Karpas-422 (cell line): ENCODE data around the gene NTM. TPM values are rescaled to one million over a fixed set of nuclear protein-coding genes. Genes with fewer than 3 reads are reported as not detected.

Source experiments
- DNase-seq: peaks from one replicate; pipeline ENCODE4 v3.0.0-alpha.2; 2015
- H2AFZ ChIP-seq: fragments of 200-600 bp; sonication (generic); 2 replicates; pipeline ENCODE4 v1.6.1; 2014; ENCODE audit warnings: antibody characterized with exemption, low read length, mixed read lengths
- H3K27ac ChIP-seq: fragments of 200-600 bp; sonication (generic); 2 replicates; pipeline ENCODE4 v1.5.1; 2014; ENCODE audit warnings: mild to moderate bottlenecking, low read length, moderate library complexity
- H3K27me3 ChIP-seq: fragments of 200-600 bp; sonication (generic); 2 replicates; pipeline ENCODE4 v1.6.1; 2014; ENCODE audit warnings: low read length, mixed read lengths
- H3K36me3 ChIP-seq: fragments of 200-600 bp; sonication (generic); 2 replicates; pipeline ENCODE4 v1.6.1; 2014; ENCODE audit warnings: low read length, mixed read lengths; ENCODE audit not compliant: insufficient read depth
- H3K4me1 ChIP-seq: fragments of 200-600 bp; sonication (generic); 2 replicates; pipeline ENCODE4 v1.6.1; 2014; ENCODE audit warnings: mild to moderate bottlenecking, low read length, mixed read lengths
- H3K4me2 ChIP-seq: fragments of 200-600 bp; sonication (generic); 2 replicates; pipeline ENCODE4 v1.6.1; 2014; ENCODE audit warnings: low read length, low read depth, mild to moderate bottlenecking; ENCODE audit not compliant: poor library complexity, severe bottlenecking
- H3K4me3 ChIP-seq: fragments of 200-600 bp; sonication (generic); 2 replicates; pipeline ENCODE4 v1.5.1; 2014; ENCODE audit warnings: mild to moderate bottlenecking, antibody characterized with exemption, low read length, mixed read lengths
- H3K79me2 ChIP-seq: fragments of 200-600 bp; sonication (generic); 2 replicates; pipeline ENCODE4 v1.6.1; 2014; ENCODE audit warnings: mild to moderate bottlenecking, low read length, mixed read lengths
- H3K9ac ChIP-seq: fragments of 200-600 bp; sonication (generic); 2 replicates; pipeline ENCODE4 v1.6.0; 2014; ENCODE audit warnings: low read length
- H3K9me2 ChIP-seq: fragments of 200-600 bp; sonication (generic), shearing (Covaris generic); replicated peaks from 2 replicates; pipeline ENCODE4 v1.6.0; 2014; ENCODE audit warnings: mild to moderate bottlenecking, low read length, moderate library complexity; ENCODE audit not compliant: insufficient read depth
- H3K9me3 ChIP-seq: fragments of 300-700, 200-600 bp; sonication (generic); 2 replicates; pipeline ENCODE4 v1.6.1; 2014; ENCODE audit warnings: low read length, mixed read lengths
- H4K20me1 ChIP-seq: fragments of 200-600 bp; sonication (generic); 2 replicates; pipeline ENCODE4 v1.6.1; 2014; ENCODE audit warnings: mild to moderate bottlenecking, antibody characterized with exemption, low read length, low read depth; ENCODE audit not compliant: insufficient read depth
- total RNA-seq: library from RNA; depleted of rRNA; stranded (reverse); fragments of >200 nt; shearing (Covaris generic); gene quantifications from 2 replicates; pipeline ENCODE4 v1.2.3, GENCODE V29; 2014; ENCODE audit warnings: low replicate concordance

Gene NTM
- total RNA-seq, 1 experiment from 2014 or later, result not detected

DNA sequence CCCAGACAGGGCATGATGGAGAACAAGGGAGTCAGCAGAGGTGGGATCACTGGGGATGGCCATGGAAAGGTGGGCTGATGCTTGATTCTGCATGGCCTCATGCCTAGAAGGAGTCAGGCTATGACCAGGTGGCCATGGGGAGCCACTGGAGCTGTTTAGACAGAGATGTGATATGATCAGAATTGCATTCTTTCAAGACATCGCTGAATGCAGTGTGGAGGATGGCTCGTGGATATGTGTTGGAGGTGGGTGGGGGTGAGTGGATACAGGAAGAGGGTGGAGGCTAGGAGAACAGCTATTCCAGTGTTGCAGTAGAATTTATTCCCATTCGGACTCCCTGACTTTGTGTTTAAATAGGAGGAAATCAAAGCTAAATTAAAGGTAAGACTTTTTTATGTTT is 841.1 kb downstream of the NTM start:
- Histone ChIP-seq H3K36me3 (no peaks in the 10 kb centered on the region), H3K9me3 (no peaks in the 10 kb centered on the region), H3K27ac (no peak overlapping the region), H3K4me1 (no peaks in the 10 kb centered on the region), H3K79me2 (no peaks in the 10 kb centered on the region), H2AFZ (no peak overlapping the region), H3K9ac (no peak overlapping the region), H4K20me1 (no peaks in the 10 kb centered on the region), H3K4me3 (no peak overlapping the region), H3K4me2 (no peak overlapping the region), H3K9me2 (no peaks in the 10 kb centered on the region), H3K27me3 (no peaks in the 10 kb centered on the region)
- DNase-seq, result no peak

DNA sequence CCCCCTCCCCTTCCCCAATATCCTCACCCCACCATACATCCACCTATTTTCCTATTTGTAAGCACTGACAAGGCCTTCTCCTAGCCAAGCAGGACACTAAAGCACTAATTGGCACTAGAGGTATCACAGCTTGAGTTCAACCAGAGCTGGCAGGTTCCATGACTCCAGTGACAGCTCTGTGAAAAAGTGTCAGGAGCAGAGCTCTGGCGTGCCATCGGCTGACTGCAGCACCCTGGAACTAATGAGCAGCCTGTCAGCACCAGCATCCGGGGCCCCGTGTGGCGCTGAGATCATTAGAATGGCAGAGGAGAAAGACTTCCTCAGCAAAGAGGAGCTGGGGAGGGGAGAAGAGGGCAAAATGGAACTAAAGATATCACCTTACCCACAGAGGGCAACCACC is 847.4 kb downstream of the NTM start:
- Histone ChIP-seq H3K27ac (no peak overlapping the region), H3K79me2 (no peaks in the 10 kb centered on the region), H3K9ac (no peak overlapping the region), H3K9me2 (no peaks in the 10 kb centered on the region), H3K4me1 (no peaks in the 10 kb centered on the region), H3K27me3 (no peaks in the 10 kb centered on the region), H3K4me3 (no peak overlapping the region), H3K4me2 (no peak overlapping the region), H4K20me1 (no peaks in the 10 kb centered on the region), H2AFZ (no peak overlapping the region), H3K9me3 (no peaks in the 10 kb centered on the region), H3K36me3 (no peaks in the 10 kb centered on the region)
- no peak for DNase-seq

DNA sequence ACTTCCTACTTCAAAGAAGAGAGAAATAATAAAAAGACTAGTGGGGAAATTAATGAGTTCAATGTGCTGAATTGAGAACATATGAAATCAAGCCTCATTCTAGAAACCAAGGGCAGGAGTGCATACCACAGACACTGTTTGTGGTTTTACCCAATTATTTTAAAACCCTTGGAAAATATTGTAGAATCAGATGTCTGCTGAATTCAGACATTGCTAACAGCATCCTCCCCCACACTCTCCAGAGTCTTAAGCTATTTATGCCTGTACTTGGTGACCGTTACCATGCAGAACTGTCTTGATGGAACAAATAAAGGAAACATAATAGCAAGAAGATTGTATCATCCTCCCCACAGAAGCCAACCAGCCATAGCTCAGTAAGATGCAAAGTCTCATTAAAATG is 850.1 kb downstream of the NTM start:
- Histone ChIP-seq H3K79me2 (no peaks in the 10 kb centered on the region), H3K4me3 (no peak overlapping the region), H2AFZ (no peak overlapping the region), H3K4me2 (no peak overlapping the region), H3K9me3 (no peaks in the 10 kb centered on the region), H3K36me3 (no peaks in the 10 kb centered on the region), H4K20me1 (no peaks in the 10 kb centered on the region), H3K4me1 (no peaks in the 10 kb centered on the region), H3K9ac (no peak overlapping the region), H3K9me2 (no peaks in the 10 kb centered on the region), H3K27me3 (no peaks in the 10 kb centered on the region), H3K27ac (no peak overlapping the region)
- no peak for DNase-seq

DNA sequence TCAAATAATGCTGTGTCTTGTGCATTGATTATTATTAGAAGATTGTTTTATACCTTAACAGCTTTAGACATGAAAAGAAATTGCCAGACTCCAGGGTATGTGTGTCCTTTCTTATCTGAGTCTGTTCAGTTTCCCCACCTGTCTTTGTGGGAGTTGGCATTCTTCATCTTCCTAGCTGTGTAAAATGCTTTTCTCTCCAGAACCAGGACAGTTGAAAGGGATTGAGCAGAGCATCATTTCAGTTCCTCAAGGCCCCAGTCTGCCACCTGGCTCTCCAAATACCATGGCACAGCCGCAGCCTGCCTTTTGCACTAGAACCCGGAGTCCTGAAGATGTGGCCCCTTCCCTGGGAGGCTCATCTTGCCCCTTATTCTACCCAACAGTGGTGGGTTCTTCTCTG is 851.9 kb downstream of the NTM start:
- Histone ChIP-seq H3K9ac (no peak overlapping the region), H3K9me3 (no peaks in the 10 kb centered on the region), H3K4me1 (no peaks in the 10 kb centered on the region), H2AFZ (no peak overlapping the region), H3K4me2 (no peak overlapping the region), H3K27me3 (no peaks in the 10 kb centered on the region), H3K79me2 (no peaks in the 10 kb centered on the region), H3K9me2 (no peaks in the 10 kb centered on the region), H3K4me3 (no peak overlapping the region), H3K36me3 (no peaks in the 10 kb centered on the region), H3K27ac (no peak overlapping the region), H4K20me1 (no peaks in the 10 kb centered on the region)
- DNase-seq, result no peak

DNA sequence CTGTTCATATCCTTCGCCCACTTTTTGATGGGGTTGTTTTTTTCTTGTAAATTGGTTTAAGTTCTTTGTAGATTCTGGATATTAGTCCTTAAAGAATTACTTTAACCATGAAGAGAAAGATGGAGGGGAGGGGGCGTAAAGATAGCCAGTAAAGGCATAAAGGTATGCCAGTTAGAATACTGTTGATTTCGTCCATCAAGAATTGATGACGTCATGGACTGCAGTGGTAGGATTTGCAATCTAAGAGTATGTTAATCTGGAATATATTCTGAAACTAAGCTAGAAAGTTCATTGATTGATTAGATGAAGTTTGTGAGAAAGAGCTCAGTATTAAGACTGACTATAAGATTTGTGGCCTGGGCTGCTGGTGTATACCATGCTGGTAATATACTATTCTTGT is 856.1 kb downstream of the NTM start:
- no peak overlapping the region for H2AFZ ChIP-seq
- H3K4me1 ChIP-seq, result no peaks in the 10 kb centered on the region
- H3K27me3 ChIP-seq, result no peaks in the 10 kb centered on the region
- H4K20me1 ChIP-seq, result no peaks in the 10 kb centered on the region
- no peaks in the 10 kb centered on the region for H3K79me2 ChIP-seq
- H3K4me2 ChIP-seq, result no peak overlapping the region
- H3K9me3 ChIP-seq, result no peaks in the 10 kb centered on the region
- DNase-seq, result no peak
- H3K36me3 ChIP-seq, result no peaks in the 10 kb centered on the region
- H3K9me2 ChIP-seq, result no peaks in the 10 kb centered on the region
- no peak overlapping the region for H3K27ac ChIP-seq
- H3K9ac ChIP-seq, result no peak overlapping the region
- no peak overlapping the region for H3K4me3 ChIP-seq

DNA sequence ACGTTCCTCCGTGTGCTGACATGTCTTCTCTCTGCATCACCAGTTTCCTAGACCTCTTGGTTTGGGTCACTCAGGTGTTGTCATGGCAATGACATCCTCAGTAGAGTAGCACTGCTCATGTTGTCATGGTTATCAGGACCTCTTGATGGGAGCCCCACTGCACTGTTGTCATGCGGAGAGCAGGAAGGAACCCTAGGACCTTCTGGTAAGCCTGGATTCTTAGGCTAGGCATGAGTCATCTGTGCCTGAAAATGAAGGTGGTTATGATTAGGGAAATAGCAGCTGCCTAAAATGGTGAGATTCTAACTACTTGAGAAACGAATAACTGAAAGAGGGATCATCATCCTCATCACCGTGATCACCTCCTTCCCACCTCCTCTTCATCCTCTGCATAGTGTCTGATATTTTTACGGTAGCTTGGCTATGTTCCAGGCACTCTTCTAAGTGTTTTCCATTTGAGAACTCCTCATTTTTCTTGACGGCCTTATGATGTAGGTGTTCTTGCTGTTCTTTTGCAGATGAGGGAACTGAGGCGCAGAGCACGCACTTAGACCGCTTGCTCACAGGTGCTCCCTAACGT is 858.4 kb downstream of the NTM start:
- H4K20me1 ChIP-seq, result no peaks in the 10 kb centered on the region
- H3K4me2 ChIP-seq, result no peak overlapping the region
- H3K79me2 ChIP-seq, result no peaks in the 10 kb centered on the region
- no peaks in the 10 kb centered on the region for H3K9me2 ChIP-seq
- no peak overlapping the region for H3K9ac ChIP-seq
- H3K27ac ChIP-seq, result no peak overlapping the region
- no peak for DNase-seq
- H3K27me3 ChIP-seq, result no peaks in the 10 kb centered on the region
- no peaks in the 10 kb centered on the region for H3K36me3 ChIP-seq
- no peaks in the 10 kb centered on the region for H3K9me3 ChIP-seq
- no peak overlapping the region for H3K4me3 ChIP-seq
- no peak overlapping the region for H2AFZ ChIP-seq
- no peaks in the 10 kb centered on the region for H3K4me1 ChIP-seq

DNA sequence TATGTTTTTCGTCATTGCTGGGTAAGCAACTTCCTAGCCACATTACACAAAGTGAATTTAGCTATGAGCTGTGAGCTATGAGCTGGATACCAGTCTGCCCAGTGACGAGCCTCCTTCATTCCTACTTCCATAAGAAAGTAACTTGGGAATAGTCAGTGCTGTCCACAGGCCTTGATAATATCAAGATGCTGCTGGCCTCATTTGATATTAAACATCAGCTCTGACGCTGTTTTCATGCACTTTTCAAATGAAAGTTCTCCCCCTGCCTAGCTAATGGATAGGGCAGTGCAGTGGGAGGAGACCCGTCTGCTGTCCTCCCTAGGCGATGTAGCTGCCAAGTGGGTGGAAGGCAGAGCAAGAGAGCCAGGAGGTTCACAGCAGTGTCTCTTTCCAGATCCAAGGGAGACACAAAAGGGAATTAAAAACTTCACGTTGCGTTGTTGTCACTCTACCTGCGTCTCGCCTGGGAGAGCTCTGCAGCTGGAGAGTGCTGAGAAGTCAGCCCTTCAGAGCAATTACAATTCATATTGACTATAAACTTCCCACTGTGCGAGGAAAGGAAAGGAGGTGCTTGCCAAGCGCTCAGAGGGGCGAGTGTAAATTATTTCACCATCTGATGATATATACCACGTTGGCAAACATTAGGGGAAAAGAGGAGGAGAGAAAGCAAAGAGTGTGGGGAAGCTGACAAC is 861.4 kb downstream of the NTM start:
- Histone ChIP-seq H4K20me1 (no peaks in the 10 kb centered on the region), H3K4me3 (no peak overlapping the region), H3K27ac (no peak overlapping the region), H3K79me2 (no peaks in the 10 kb centered on the region), H3K4me2 (no peak overlapping the region), H2AFZ (no peak overlapping the region), H3K4me1 (no peaks in the 10 kb centered on the region), H3K9me2 (no peaks in the 10 kb centered on the region), H3K27me3 (no peaks in the 10 kb centered on the region), H3K9ac (no peak overlapping the region), H3K36me3 (no peaks in the 10 kb centered on the region), H3K9me3 (no peaks in the 10 kb centered on the region)
- no peak for DNase-seq

DNA sequence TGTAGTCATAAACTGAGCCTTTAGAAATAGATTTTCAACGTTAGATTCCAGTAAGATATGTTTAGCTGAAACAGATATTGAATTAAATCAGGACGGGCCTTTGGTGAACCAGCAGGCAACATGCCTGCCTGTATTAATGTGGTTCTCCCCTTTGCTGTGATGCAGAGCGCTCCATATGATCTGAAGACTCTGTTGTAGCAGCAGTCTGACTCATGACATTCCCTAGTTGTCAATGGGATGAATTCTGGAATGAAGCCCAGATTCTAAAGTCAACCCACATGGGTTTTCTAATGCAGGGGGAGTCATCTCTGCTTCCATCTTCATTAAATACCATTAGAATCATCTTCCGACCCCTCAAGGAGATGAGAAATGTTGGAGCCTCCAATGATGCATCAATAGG is 864.5 kb downstream of the NTM start:
- no peaks in the 10 kb centered on the region for H3K27me3 ChIP-seq
- no peaks in the 10 kb centered on the region for H4K20me1 ChIP-seq
- no peak overlapping the region for H2AFZ ChIP-seq
- H3K4me2 ChIP-seq, result no peak overlapping the region
- no peak for DNase-seq
- H3K9ac ChIP-seq, result no peak overlapping the region
- H3K4me3 ChIP-seq, result no peak overlapping the region
- H3K36me3 ChIP-seq, result no peaks in the 10 kb centered on the region
- no peaks in the 10 kb centered on the region for H3K9me3 ChIP-seq
- H3K4me1 ChIP-seq, result no peaks in the 10 kb centered on the region
- no peak overlapping the region for H3K27ac ChIP-seq
- H3K9me2 ChIP-seq, result no peaks in the 10 kb centered on the region
- no peaks in the 10 kb centered on the region for H3K79me2 ChIP-seq
